Panc1 (cell line): Measurements from ENCODE around the gene THTPA. TPM values are rescaled to one million over a fixed set of nuclear protein-coding genes. Genes with fewer than 3 reads are reported as not detected.

Experiments
- ATAC-seq: fragments of 200-7000 bp; cut with Tn5 transposase; 2 replicates; pipeline ENCODE4 v1.9.1; 2020; ENCODE audit warnings: mild to moderate bottlenecking, moderate library complexity
- BruUV-seq: library from RNA; stranded (reverse); fragments of 400-500 nt; replicated peaks from 2 replicates; lab custom pipeline; 2021; lab: Mats Ljungman, UMichigan
- CTCF ChIA-PET: fragments of 300-600 bp; sonication (Branson Sonifier 250); formaldehyde crosslinking; loops from one replicate; lab custom pipeline; 2022; ENCODE audit warnings: antibody characterized with exemption; lab: Charles Lee
- POLR2A ChIA-PET: fragments of 300-600 bp; sonication (Branson Sonifier 250); formaldehyde crosslinking; loops from one replicate; lab custom pipeline; 2022; ENCODE audit warnings: antibody characterized with exemption; lab: Charles Lee
- DNase-seq: peaks from one replicate; pipeline ENCODE4 v3.0.0-alpha.2; 2010; ENCODE audit warnings: low read depth, low spot score
- H3K27ac ChIP-seq: 2 replicates; pipeline ENCODE4 v1.5.1; 2011; ENCODE audit warnings: mild to moderate bottlenecking, low read length, inconsistent platforms
- H3K27me3 ChIP-seq: fragments of 200-500 bp; sonication (Bioruptor generic); 2 replicates; pipeline ENCODE4 v1.6.0; 2014; ENCODE audit warnings: low read length, inconsistent platforms; ENCODE audit not compliant: control insufficient read depth, insufficient read depth
- H3K36me3 ChIP-seq: fragments of 200-500 bp; sonication (Bioruptor generic); 2 replicates; pipeline ENCODE4 v1.5.1; 2014; ENCODE audit warnings: inconsistent platforms, mild to moderate bottlenecking, low read length, moderate library complexity; ENCODE audit not compliant: control insufficient read depth, insufficient read depth
- H3K4me1 ChIP-seq: 2 replicates; pipeline ENCODE4 v1.5.1; 2011; ENCODE audit warnings: inconsistent platforms, mild to moderate bottlenecking, low read length, moderate library complexity; ENCODE audit not compliant: control insufficient read depth, insufficient read depth
- H3K4me3 ChIP-seq, 2 experiments: 2 replicates each; pipeline ENCODE4 v1.5.1; 2011 to 2012; ENCODE audit warnings: low read depth in 2 of 2, low read length in 2 of 2, mild to moderate bottlenecking in 2 of 2, inconsistent platforms in 1 of 2, moderate library complexity in 1 of 2
- H3K9me3 ChIP-seq: fragments of 200-500 bp; sonication (Bioruptor generic); 2 replicates; pipeline ENCODE4 v1.5.1; 2014; ENCODE audit warnings: low read depth, mild to moderate bottlenecking, inconsistent platforms, low read length, moderate library complexity; ENCODE audit not compliant: control insufficient read depth, insufficient read depth
- CTCF ChIP-seq: fragments of 450-650 bp; IDR thresholded peaks from 2 replicates; pipeline ENCODE4 v1.5.1; 2017; ENCODE audit warnings: mild to moderate bottlenecking
- POLR2AphosphoS5 ChIP-seq: IDR thresholded peaks from 2 replicates; pipeline ENCODE4 v1.6.1; 2012; ENCODE audit warnings: mild to moderate bottlenecking, low read depth, low read length, moderate library complexity
- REST ChIP-seq, 2 experiments: IDR thresholded peaks; 2 replicates each; pipeline ENCODE4 v1.6.1; 2011 to 2012; ENCODE audit warnings: low read depth in 2 of 2, control low read depth in 1 of 2, low read length in 1 of 2, mild to moderate bottlenecking in 1 of 2, moderate library complexity in 1 of 2; ENCODE audit not compliant: insufficient read depth in 1 of 2
- SIN3A ChIP-seq: IDR thresholded peaks from 2 replicates; pipeline ENCODE4 v1.6.1; 2012; ENCODE audit warnings: low read depth, mild to moderate bottlenecking, low read length, moderate library complexity, borderline replicate concordance; ENCODE audit not compliant: insufficient read depth
- TCF7L2 ChIP-seq: IDR thresholded peaks from 2 replicates; pipeline ENCODE4 v1.6.1; 2011; ENCODE audit warnings: mild to moderate bottlenecking, low read depth, low read length, inconsistent platforms
- in situ Hi-C: cut with HindIII; loops from 2 replicates; pipeline ENCODE4 v1.10.0; 2016; ENCODE audit warnings: low sequenced_read_pairs, low pct_unique_long_range_greater_than_20kb
- intact Hi-C: fragments of 100-400 bp; cut with micrococcal nuclease; formaldehyde crosslinking; loops from one replicate; pipeline ENCODE4 v1.10.0; 2022; ENCODE audit not compliant: unreplicated experiment
- total RNA-seq: library from RNA; stranded (reverse); gene quantifications from one replicate; pipeline ENCODE4 v1.2.1, GENCODE V29; 2021; ENCODE audit not compliant: unreplicated experiment

The THTPA gene
- total RNA-seq, 1 experiment from 2014 or later, result 13.3 TPM

GRCh38 chr14:23548351-23549318 is 7.4 kb upstream of the THTPA start:
- intact Hi-C loops (no loop called here), in situ Hi-C loops (no loop called here)
- ChIA-PET CTCF (interaction anchor here (1.6 kb wide), 1 partner anchor 11 kb away, joined by 3 read pairs; no protein-coding TSS in a partner anchor), POLR2A (no interaction called here)
- H3K4me3 ChIP-seq, result no peak overlapping the region
- no peaks in the 10 kb centered on the region for H3K9me3 ChIP-seq
- no peak for TF ChIP-seq CTCF
- TF ChIP-seq SIN3A, result no peak
- no peak for TF ChIP-seq TCF7L2
- TF ChIP-seq REST (IDR thresholded peaks at IDR 0.05; ENCODE audit: insufficient read depth in 1 of 2, low read depth in 2 of 2, low read length in 1 of 2), result no peak
- no peak for TF ChIP-seq POLR2AphosphoS5
- H3K27ac ChIP-seq, result no peak overlapping the region
- BruUV-seq, result TSS peak; percentile 78
- peaks cover 3% of the 10 kb centered on the region; the same call in 1 of the 2 replicates for H3K36me3 ChIP-seq
- H3K27me3 ChIP-seq, result no peaks in the 10 kb centered on the region
- DNase-seq (no peak), ATAC-seq (no peak)
- H3K4me1 ChIP-seq, result no peaks in the 10 kb centered on the region

DNA sequence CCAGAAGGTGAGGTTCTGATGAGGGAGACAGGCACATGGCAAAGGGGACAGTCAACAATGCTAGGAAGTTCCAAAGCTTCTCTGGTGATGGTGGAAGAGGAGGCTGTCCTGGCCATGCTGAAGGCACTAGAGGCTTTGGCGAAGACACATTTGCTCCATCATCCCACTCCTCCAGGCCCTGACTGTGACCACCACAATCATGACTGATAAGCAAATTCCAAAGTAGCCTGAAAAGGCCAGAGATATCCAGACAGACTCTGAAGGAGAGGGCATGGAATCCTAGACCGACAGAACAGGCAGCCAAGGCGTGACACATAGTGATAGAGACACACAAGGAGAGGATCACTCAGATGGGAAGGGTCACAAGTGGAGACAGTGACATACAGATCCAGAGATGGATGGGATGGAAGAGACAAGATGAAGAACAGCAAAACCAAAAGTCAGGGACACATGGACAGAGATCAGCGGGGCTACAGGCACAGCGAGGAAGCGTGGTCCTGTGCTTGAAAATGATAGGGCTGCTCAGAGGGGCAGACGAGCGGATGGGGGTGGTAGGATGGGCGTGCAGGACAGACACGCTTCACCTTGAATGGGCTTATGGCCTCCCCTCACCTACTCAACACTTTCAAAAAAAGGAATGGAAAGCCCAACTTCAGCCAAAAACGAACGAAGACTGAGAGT is 5.8 kb upstream of the THTPA start:
- in situ Hi-C loops, result no loop called here
- intact Hi-C loops, result loop anchor here (10.0 kb wide), 1 partner anchor 225 kb away; the partner anchor contains the start of gene PABPN1
- no peaks in the 10 kb centered on the region for H3K4me1 ChIP-seq
- no peaks in the 10 kb centered on the region for H3K27me3 ChIP-seq
- H3K4me3 ChIP-seq, result peak overlapping the region; percentile 71 to 80
- H3K27ac ChIP-seq, result no peak overlapping the region
- DNase-seq (no peak), ATAC-seq (no peak)
- BruUV-seq, result no TSS peak
- ChIA-PET POLR2A (no interaction called here), CTCF (no interaction called here)
- H3K9me3 ChIP-seq, result no peaks in the 10 kb centered on the region
- TF ChIP-seq CTCF (no peak), TCF7L2 (no peak), SIN3A (no peak), POLR2AphosphoS5 (no peak), REST (IDR thresholded peaks at IDR 0.05; ENCODE audit: insufficient read depth in 1 of 2, low read depth in 2 of 2, low read length in 1 of 2) (no peak)
- H3K36me3 ChIP-seq, result peaks cover 3% of the 10 kb centered on the region; the same call in 1 of the 2 replicates
